Fibroblast of skin of left quadriceps (primary cell): ENCODE data around the gene ZNF747.

Source experiments
- DNase-seq, 2 experiments: peaks; one replicate each; pipeline ENCODE4 v3.0.0-alpha.2; 2013; ENCODE audit warnings: low read depth in 2 of 2

ZNF747 gene

GRCh38 chr16:30515275-30515674, 19.4 kb downstream of the ZNF747 start:
- DNase-seq: no peak

GRCh38 chr16:30511509-30511908, 23.1 kb downstream of the ZNF747 start:
- no peak for DNase-seq

- DNase-seq: no peak
Observed at GRCh38 chr16:30510376-30510938, 24.2 kb downstream of the ZNF747 start.

GRCh38 chr16:30509081-30509765, 25.4 kb downstream of the ZNF747 start:
- DNase-seq: no peak

- no peak for DNase-seq
Observed at GRCh38 chr16:30503403-30504296, 31.0 kb downstream of the ZNF747 start.

- DNase-seq: no peak
Observed at GRCh38 chr16:30499284-30499683, 35.4 kb downstream of the ZNF747 start.

DNA sequence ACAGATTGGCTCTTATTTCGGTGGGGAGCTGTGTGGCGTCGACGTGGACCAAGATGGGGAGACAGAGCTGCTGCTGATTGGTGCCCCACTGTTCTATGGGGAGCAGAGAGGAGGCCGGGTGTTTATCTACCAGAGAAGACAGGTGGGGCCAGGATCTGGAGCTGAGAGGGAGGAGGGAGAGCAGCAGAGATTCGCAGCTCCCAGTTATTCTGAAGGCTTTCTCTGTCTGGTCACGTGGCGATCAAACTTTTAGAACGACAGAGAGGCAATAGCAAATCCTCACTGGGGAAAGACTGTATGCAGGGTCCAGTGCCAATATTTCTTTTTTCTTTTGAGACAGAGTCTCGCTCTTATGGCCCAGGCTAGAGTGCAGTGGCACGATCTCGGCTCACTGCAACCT, 39.9 kb downstream of the ZNF747 start:
- DNase-seq: no peak

DNA sequence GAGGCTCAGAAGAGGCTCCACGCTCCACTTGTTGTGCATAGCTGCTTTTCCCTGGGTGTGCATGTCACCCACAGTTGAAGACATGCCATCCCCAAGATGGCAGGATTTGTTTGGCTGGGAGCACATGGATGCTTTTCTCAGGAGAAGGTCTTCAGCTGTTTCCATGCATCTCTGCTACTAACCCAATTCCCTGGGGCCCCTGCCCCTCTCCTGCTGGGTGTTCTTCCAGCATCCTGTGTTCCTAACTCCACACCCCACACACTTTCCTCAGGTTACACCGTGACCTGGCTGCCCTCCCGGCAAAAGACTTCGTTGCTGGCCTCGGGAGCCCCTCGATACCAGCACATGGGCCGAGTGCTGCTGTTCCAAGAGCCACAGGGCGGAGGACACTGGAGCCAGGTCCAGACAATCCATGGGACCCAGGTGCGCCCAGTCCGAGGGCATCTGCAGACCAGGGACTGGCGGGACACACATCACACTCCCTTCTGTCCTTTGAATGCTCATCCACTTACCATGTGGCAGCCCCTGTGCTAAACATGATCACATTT, 40.6 kb downstream of the ZNF747 start:
- no peak for DNase-seq

- peak; percentile 63 to 72 for DNase-seq
Observed at GRCh38 chr16:30491744-30492308, 42.8 kb downstream of the ZNF747 start.

DNA sequence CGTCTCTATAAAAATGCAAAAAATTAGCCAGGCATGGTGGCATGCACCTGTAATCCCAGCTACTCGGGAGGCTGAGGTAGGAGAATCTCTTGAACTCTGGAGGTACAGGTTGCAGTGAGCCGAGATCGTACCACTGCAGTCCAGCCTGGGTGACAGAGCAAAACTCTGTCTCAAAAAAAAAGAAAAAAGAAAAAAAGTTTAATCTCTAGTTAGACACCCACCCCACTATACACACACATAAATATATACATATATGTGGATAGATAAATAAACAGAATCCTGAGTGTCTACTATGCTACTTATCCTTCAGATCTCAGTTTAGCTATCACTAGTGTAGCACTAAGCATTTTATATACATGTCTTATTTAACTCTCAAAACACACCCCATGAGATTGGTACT, 43.4 kb downstream of the ZNF747 start:
- DNase-seq: no peak

- DNase-seq: no peak
Observed at GRCh38 chr16:30490210-30490609, 44.4 kb downstream of the ZNF747 start.

DNA sequence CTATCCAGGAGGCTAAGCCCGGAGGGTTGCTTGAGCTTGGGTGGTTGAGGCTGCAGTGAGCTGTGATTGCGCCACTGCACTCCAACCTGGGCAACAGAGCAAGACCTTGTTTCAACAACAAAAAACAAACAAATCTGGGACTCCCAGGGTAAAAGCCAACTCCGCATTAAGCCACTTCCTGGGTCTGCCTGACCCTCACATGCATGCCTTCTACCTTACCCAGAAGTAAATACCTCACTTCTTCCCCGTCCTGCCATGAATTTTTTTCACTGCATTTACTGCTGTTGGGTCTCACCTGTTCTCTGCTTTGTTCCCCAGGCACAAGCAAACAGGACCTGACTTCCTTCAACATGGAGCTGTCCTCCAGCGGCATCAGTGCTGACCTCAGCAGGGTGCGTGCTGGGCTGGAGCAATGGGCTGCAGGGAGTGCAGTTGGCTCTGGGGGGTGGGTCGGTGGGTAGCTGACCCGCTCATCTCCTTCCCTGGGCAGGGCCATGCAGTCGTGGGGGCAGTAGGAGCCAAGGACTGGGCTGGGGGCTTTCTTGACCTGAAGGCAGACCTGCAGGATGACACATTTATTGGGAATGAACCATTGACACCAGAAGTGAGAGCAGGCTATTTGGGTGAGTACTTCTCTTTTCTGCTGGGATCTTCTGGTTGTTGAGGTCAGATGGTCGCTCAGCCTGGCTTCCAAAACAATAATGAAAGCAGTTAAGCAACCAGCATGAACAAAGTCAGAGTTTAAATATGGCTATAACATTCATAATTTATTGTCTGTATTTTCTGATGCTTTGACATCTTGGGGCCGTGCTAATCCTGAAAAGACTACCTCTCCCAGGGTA, 45.7 kb downstream of the ZNF747 start:
- no peak for DNase-seq

DNA sequence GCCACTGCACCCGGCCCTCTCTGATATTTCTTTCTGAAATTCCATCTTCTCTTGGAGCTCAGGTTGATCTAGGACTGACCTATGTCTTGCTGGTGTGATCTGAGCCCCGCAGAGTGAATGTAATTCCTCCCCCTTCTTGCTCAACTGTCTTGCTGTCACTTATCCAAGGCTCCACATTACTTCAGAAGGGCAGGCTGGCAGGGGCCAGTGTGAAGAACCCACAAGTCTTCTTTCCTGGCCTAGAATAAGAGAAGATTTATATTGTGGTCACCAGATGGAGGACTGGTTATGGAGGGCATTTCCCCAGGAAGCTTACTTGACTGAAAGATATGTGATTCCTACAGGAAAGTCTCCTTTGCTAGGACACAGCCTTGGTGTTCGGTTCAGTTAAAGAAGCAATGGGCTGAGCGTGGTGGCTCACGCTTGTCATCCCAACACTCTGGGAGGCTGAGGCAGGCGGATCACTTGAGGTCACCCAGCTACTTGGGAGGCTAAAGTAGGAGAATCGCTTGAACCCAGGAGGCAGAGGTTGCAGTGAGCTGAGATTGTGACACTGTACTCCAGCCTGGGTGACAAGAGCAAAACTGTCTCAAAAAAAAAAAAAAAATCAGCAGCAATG, 48.7 kb downstream of the ZNF747 start:
- DNase-seq: peak; percentile 3 to 5

DNA sequence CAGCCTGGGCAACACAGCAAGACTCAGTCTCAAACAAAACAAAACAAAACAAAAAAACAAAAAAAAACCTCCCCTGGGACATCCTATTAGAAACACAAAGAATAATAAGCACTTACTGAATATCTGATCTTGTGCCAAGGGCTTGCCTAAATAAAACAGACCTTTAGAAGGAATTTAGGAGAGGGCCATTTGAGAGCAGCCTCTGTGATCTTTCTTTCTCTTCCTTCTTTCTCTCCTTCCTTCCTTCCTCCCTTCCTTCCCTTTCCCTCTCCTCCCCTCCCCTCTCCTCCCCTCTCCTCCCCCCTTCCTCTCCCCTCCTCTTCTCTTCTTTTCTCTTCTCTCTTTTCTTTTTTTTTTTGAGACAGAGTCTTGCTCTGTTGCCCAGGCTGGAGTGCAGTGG, 49.8 kb downstream of the ZNF747 start:
- DNase-seq: no peak

DNA sequence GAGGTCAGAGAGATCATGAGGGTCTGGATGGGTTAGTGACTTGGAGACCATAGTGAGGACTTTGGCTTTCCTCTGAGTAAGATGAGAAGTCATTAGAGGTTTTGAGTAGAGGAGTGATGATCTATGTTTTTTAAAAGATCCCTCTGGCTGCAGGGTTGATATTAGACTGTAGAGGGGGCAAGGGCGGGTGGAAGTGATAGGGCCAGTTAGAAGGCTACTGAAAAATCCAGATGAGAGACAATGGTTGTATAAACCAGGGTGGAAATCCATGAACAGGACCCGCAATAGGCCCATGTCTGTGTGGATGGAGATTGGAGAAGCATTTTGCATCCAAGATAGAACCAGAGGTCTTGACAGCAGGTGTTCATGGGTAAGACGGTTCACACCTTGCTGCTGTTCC, 52.3 kb downstream of the ZNF747 start:
- no peak for DNase-seq

DNA sequence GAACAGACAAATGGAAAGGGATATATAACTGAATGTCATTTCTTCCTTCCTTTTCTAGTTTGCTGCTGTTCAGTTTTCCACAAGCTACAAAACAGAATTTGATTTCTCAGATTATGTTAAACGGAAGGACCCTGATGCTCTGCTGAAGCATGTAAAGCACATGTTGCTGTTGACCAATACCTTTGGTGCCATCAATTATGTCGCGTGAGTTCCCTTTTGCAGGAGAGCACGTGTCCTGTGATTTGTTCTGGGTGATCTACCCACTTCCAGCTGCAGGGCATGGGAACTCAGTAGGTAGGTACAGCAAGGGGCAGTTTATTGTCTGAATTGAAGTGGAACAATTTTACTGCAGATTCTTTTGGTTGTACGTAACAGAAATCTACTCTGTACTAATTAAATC, 53.3 kb downstream of the ZNF747 start:
- DNase-seq: no peak
